ENCODE data around the gene AK3.

AK3 gene

GRCh38 chr9:4746278-4747030 lies 5.5 kb upstream of the AK3 start:
- DNase-seq, result peak; percentile 30

- no peak for DNase-seq
Measured at GRCh38 chr9:4743131-4743875, 2.3 kb upstream of the AK3 start.

- DNase-seq, result no peak
Measured at GRCh38 chr9:4742246-4742645, 1.2 kb upstream of the AK3 start.

- DNase-seq, result no peak
Measured at GRCh38 chr9:4741365-4742089, 525 bp upstream of the AK3 start.

GRCh38 chr9:4740388-4740637 lies 689 bp downstream of the AK3 start:
- DNase-seq, result no peak

GRCh38 chr9:4739587-4740387 lies 1.2 kb downstream of the AK3 start:
- no peak for DNase-seq

GRCh38 chr9:4738866-4739586 lies 2.0 kb downstream of the AK3 start:
- no peak for DNase-seq

- no peak for DNase-seq
Measured at GRCh38 chr9:4734150-4734549, 6.9 kb downstream of the AK3 start.

- DNase-seq, result no peak
Measured at GRCh38 chr9:4732890-4733289, 8.1 kb downstream of the AK3 start.

GRCh38 chr9:4727593-4727992 lies 13.4 kb downstream of the AK3 start:
- DNase-seq, result peak; percentile 61

- peak; percentile 61 for DNase-seq
Measured at GRCh38 chr9:4725706-4726442, 15.1 kb downstream of the AK3 start.

GRCh38 chr9:4721736-4722135 lies 19.3 kb downstream of the AK3 start:
- no peak for DNase-seq

- DNase-seq, result no peak
Measured at GRCh38 chr9:4718911-4719310, 22.1 kb downstream of the AK3 start.

GRCh38 chr9:4717815-4718214 lies 23.2 kb downstream of the AK3 start:
- DNase-seq, result no peak

- DNase-seq, result no peak
Measured at GRCh38 chr9:4716163-4716562, 24.8 kb downstream of the AK3 start.

GRCh38 chr9:4714266-4715016 lies 26.6 kb downstream of the AK3 start:
- DNase-seq, result no peak

- DNase-seq, result no peak
Measured at GRCh38 chr9:4713849-4714248, 27.2 kb downstream of the AK3 start.

GRCh38 chr9:4709380-4709779 lies 31.6 kb downstream of the AK3 start:
- no peak for DNase-seq

- no peak for DNase-seq
Measured at GRCh38 chr9:4706971-4707622, 33.9 kb downstream of the AK3 start.

GRCh38 chr9:4706021-4706420 lies 35.0 kb downstream of the AK3 start:
- no peak for DNase-seq

- DNase-seq, result no peak
Measured at GRCh38 chr9:4704129-4704528, 36.9 kb downstream of the AK3 start.
